Thoracic aorta (tissue), 2 donors: ENCODE measurements around the gene BCR. TPM values are rescaled to one million over a fixed set of nuclear protein-coding genes. Genes with fewer than 3 reads are reported as not detected.

Experiments used
- ATAC-seq: fragments of 150-250 bp; one replicate; pipeline ENCODE4 v1.8.0; 2017; ENCODE audit warnings: low read depth; ENCODE audit not compliant: insufficient number of reproducible peaks, low FRiP score
- DNase-seq: peaks from one replicate; pipeline ENCODE4 v3.0.0-alpha.2; 2020; ENCODE audit warnings: low spot score
- H3K27ac ChIP-seq, 2 donors: fragments of 200-600 bp; sonication (generic); 1 replicate in 1 of 2; 2 replicates in 1 of 2; pipeline ENCODE4 v1.5.1; 2016; ENCODE audit warnings: mild to moderate bottlenecking in 2 of 2, moderate library complexity in 2 of 2
- H3K27me3 ChIP-seq: fragments of 200-600 bp; sonication (generic); replicated peaks from 2 replicates; pipeline ENCODE4 v1.6.0; 2016; ENCODE audit warnings: mild to moderate bottlenecking; ENCODE audit not compliant: insufficient read depth
- H3K36me3 ChIP-seq: fragments of 200-600 bp; sonication (generic); one replicate; pipeline ENCODE4 v1.5.1; 2016
- H3K4me1 ChIP-seq, 2 donors: fragments of 200-600 bp; sonication (generic); 1 replicate in 1 of 2; 2 replicates in 1 of 2; pipeline versions ENCODE4 v1.5.1 to v1.6.0; 2016; ENCODE audit warnings: low read depth in 2 of 2, mild to moderate bottlenecking in 1 of 2; ENCODE audit not compliant: control insufficient read depth in 1 of 2
- H3K4me3 ChIP-seq: fragments of 200-600 bp; sonication (generic); 2 replicates; pipeline ENCODE4 v1.5.1; 2016; ENCODE audit warnings: mild to moderate bottlenecking
- H3K9me3 ChIP-seq: fragments of 200-600 bp; sonication (generic); 2 replicates; pipeline ENCODE4 v1.5.1; 2016
- total RNA-seq, 2 donors: library from RNA; depleted of rRNA; stranded (reverse); fragments of >200 nt; gene quantifications; one replicate each; pipeline versions ENCODE4 v1.1.0 to v1.2.3, GENCODE V29; 2016
- TF ChIP-seq, protein P1 (sequence below): fragments of 200-600 bp; sonication (generic); IDR thresholded peaks from one replicate; pipeline ENCODE4 v1.5.1; 2019; ENCODE audit warnings: antibody characterized with exemption

The BCR gene
- total RNA-seq, 2 donors from 2014 or later = 73.2 to 232 TPM

DNA sequence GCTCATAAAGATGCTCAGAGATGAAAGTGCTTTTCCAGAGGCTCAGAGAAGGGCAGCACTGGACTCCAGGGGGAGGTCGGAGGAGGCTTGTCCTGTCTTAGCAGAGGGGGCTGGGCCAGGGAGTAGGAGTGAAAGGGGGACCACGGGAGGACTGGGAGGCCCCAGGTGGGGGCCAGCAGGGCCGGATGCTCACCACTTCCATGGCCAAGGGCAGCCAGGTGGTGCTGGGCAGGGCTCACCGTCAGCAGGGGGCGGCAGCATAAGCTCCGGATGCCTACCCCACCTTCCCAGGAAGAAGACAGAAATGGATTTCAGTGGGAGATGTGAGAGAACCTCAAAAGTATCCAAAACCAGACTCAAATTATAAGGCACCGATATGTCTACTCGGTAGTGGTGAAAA is 24.0 kb upstream of the BCR start:
- H3K36me3 ChIP-seq = no peaks in the 10 kb centered on the region

DNA sequence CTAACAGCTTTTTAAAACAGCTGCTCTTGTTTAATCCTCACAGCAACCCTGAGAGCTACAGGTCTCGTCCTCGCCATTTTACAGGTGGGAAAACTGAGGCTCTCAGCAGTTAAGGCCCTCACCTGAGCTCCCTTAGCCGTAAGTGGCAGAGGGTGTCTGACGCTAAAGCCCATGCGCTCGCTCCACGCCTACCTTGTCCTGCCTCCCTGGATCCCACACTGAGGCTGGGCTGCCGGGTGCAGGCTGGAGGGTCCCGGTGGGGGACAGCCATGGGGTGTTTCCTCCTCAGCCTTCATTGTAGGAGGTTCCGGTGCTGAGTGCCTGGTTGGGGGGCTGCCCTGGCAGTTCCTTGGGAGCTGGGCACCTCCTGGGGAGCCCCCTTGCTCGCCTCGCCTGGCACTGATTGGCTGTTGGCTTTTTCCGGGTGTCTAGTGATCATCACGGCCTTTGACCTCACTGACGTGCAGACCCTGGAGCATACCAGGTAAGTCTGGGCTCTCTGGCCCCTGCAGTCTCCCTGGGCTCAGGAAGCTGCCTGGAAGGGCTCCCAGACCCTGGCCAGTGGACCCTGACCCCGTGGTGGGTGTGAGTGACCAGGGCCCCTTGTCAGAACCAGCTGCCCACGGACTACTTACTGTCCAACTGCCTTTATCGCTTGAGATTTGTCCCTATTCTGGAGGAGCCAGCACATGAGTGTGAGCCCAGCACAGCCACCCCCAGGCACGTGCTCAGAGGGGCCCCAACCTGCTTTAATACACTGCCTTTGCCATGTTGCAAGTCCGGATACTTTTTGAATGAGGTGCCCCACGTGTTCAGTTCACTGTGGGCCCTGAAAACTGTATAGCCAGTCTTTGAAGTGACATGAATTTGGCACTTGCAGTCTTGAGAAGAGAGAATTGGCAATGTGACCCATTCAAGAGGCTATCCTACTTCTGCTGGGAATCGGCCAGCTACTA is 22.5 kb upstream of the BCR start:
- DNase-seq (no peak), ATAC-seq (no peak)
- TF ChIP-seq, protein P1, sequence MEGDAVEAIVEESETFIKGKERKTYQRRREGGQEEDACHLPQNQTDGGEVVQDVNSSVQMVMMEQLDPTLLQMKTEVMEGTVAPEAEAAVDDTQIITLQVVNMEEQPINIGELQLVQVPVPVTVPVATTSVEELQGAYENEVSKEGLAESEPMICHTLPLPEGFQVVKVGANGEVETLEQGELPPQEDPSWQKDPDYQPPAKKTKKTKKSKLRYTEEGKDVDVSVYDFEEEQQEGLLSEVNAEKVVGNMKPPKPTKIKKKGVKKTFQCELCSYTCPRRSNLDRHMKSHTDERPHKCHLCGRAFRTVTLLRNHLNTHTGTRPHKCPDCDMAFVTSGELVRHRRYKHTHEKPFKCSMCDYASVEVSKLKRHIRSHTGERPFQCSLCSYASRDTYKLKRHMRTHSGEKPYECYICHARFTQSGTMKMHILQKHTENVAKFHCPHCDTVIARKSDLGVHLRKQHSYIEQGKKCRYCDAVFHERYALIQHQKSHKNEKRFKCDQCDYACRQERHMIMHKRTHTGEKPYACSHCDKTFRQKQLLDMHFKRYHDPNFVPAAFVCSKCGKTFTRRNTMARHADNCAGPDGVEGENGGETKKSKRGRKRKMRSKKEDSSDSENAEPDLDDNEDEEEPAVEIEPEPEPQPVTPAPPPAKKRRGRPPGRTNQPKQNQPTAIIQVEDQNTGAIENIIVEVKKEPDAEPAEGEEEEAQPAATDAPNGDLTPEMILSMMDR = no peak
- H3K27me3 ChIP-seq = no peaks in the 10 kb centered on the region
- no peaks in the 10 kb centered on the region for H3K36me3 ChIP-seq
- H3K4me1 ChIP-seq = no peaks in the 10 kb centered on the region
- H3K4me3 ChIP-seq = no peak overlapping the region
- no peaks in the 10 kb centered on the region for H3K9me3 ChIP-seq
- H3K27ac ChIP-seq = no peak overlapping the region

More for the DNA sequence above, 24.0 kb upstream of the BCR start:
- no peak for ATAC-seq
- Histone ChIP-seq H3K27me3 (no peaks in the 10 kb centered on the region), H3K4me3 (no peak overlapping the region), H3K4me1 (no peaks in the 10 kb centered on the region), H3K27ac (no peak overlapping the region), H3K9me3 (no peaks in the 10 kb centered on the region)
- TF ChIP-seq, protein P1 = no peak
- DNase-seq = no peak

DNA sequence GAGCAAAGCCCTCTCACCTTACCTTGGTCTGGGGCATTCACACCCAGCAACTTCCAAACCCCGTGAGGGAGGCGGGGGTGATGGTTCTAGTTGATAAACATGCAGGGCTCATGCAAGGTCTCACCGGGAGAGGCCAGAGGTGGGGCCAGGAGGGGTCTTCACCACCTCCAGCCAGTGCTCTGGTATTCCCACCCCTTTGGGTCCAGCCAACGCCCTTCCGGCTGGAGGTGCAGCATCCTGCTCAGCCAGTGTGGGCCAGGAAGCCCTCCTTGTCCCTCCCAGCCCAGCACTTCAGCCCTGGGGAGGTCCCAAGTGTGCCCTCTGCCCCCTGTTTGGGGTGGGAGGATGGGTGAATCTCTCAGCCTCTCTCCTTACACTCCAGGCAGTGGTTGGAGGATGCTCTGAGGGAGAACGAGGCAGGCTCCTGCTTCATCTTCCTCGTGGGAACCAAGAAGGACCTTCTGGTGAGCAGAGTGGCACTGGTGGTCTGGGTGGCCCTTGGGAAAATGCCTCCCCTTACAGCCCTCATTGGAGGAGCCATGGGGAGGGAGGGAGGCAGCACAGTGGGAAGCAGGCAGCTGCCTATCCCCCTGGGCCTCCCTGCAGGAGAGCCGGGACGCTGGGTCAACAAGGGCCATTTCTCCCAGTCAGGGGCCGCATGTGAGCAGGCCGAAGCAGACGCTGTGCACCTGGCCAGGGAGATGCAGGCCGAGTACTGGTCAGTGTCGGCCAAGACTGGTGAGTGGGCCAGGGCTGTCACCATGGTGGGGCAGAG is 21.6 kb upstream of the BCR start:
- H3K36me3 ChIP-seq = no peaks in the 10 kb centered on the region
- no peak for ATAC-seq
- H3K9me3 ChIP-seq = no peaks in the 10 kb centered on the region
- no peak overlapping the region for H3K27ac ChIP-seq
- H3K4me3 ChIP-seq = no peak overlapping the region
- TF ChIP-seq, protein P1 = no peak
- no peak for DNase-seq
- H3K27me3 ChIP-seq = no peaks in the 10 kb centered on the region
- H3K4me1 ChIP-seq = no peaks in the 10 kb centered on the region

GRCh38 chr22:23159291-23159630 is 21.0 kb upstream of the BCR start:
- Histone ChIP-seq H3K27ac (no peak overlapping the region), H3K4me3 (no peak overlapping the region), H3K27me3 (no peaks in the 10 kb centered on the region), H3K36me3 (no peaks in the 10 kb centered on the region), H3K9me3 (no peaks in the 10 kb centered on the region), H3K4me1 (no peaks in the 10 kb centered on the region)
- TF ChIP-seq, protein P1 = no peak
- no peak for ATAC-seq
- DNase-seq = no peak

DNA sequence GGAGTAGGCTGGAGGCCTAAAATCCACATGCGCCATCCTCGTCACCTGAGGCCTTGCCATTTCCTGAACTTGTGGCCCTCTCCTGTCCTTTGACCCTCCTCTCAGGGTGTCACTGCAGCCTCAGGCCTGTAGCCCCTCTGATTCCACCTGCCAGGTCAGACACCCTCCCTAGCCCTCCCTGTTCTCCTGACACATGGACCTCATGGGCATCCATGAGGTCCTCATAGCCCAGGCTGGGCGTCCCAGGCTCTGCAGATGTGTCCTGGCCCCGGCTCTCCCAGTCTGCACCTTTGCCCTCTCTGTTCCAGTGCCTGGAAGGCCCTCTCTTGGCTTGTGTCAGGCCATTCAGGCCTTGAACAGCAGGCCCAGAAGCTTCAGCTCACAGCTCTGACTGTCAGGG is 19.3 kb upstream of the BCR start:
- Histone ChIP-seq H3K4me3 (no peak overlapping the region), H3K4me1 (no peaks in the 10 kb centered on the region), H3K9me3 (no peaks in the 10 kb centered on the region), H3K36me3 (no peaks in the 10 kb centered on the region), H3K27me3 (no peaks in the 10 kb centered on the region), H3K27ac (no peak overlapping the region)
- DNase-seq = no peak
- no peak for ATAC-seq
- TF ChIP-seq, protein P1 = no peak
